Measurements from ENCODE around the gene IFNL1. TPM values are rescaled to one million over a fixed set of nuclear protein-coding genes. Genes with fewer than 3 reads are reported as not detected.
"Not testable (repeated sequence)": the region's sequence is repeated elsewhere in the genome, so short reads cannot be mapped to it uniquely, and the experiment has no call there.

IFNL1 gene
- total RNA-seq, 4 donors from 2014 or later = not detected

DNA sequence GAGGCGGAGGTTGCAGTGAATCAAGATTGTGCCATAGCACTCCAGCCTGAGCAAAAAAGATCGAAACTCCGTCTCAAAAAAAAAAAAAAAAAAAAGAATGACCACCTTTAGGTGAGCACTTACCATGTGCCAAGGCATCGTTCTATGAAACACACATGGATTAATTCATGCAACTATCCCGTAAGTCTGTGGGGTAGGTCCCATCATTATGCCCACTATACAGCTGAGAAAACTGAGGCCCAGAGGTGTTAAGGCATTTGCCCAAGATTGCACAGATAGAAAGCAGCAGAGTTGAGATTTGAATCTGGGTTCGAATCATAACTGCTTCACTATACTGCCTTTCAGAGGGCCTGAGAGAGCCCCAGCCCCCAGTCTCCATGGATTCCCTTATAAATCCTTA, 37.3 kb downstream of the IFNL1 start:
- no peaks in the 10 kb centered on the region for H3K4me1 ChIP-seq
- no peaks in the 10 kb centered on the region for H3K9me3 ChIP-seq
- DNase-seq = no peak
- 88 to 93% methylated on average over 6 of the region's 6 CpGs for WGBS, 2 donors
- H3K27ac ChIP-seq = no peak overlapping the region
- no peaks in the 10 kb centered on the region for H3K36me3 ChIP-seq
- TF ChIP-seq CTCF (IDR thresholded peaks at IDR 0.05) (no peak), POLR2A (IDR thresholded peaks at IDR 0.05) (no peak)
- no peak overlapping the region for H3K4me3 ChIP-seq (replicated peaks in 1 of 3)
- intact Hi-C loops (cut with DNase I) = no loop called here
- no peaks in the 10 kb centered on the region for H3K27me3 ChIP-seq

GRCh38 chr19:39334444-39334976, 38.3 kb downstream of the IFNL1 start:
- intact Hi-C loops (cut with DNase I) = no loop called here
- H3K9me3 ChIP-seq = no peaks in the 10 kb centered on the region
- no peaks in the 10 kb centered on the region for H3K27me3 ChIP-seq
- H3K27ac ChIP-seq = no peak overlapping the region
- DNase-seq = no peak
- TF ChIP-seq POLR2A (IDR thresholded peaks at IDR 0.05) (no peak), CTCF (IDR thresholded peaks at IDR 0.05) (no peak)
- no peaks in the 10 kb centered on the region for H3K4me1 ChIP-seq
- H3K4me3 ChIP-seq (replicated peaks in 1 of 3) = no peak overlapping the region
- no peaks in the 10 kb centered on the region for H3K36me3 ChIP-seq
- WGBS, 2 donors = 88 to 95% methylated on average over 5 of the region's 5 CpGs

DNA sequence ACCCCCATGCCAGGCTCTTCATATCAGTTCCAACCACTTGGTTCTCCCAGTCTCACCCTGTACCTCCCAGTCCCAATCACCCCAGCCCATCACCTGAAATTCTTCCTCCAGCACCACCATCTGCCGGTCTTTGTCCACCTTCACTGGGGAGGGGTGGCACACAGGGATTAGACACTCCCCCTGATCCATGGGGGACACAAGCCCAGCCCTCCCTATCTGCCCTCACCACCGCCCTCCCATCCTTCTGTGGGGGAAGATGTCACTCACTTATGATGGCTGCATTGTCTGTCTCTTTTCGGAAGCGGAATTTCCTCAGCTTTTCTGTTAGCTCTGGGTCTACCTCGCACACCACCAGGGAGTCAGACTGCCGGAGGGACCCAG, 39.0 kb downstream of the IFNL1 start:
- TF ChIP-seq CTCF (IDR thresholded peaks at IDR 0.05) (no peak), POLR2A (IDR thresholded peaks at IDR 0.05) (no peak)
- H3K4me3 ChIP-seq (replicated peaks in 1 of 3) = peak overlapping the region in 1 of 3 donors; percentile 16
- no peaks in the 10 kb centered on the region for H3K9me3 ChIP-seq
- 62 to 68% methylated on average over 6 of the region's 6 CpGs for WGBS, 2 donors
- no peaks in the 10 kb centered on the region for H3K4me1 ChIP-seq
- no peak for DNase-seq
- no peaks in the 10 kb centered on the region for H3K36me3 ChIP-seq
- H3K27ac ChIP-seq = peak overlapping the region; percentile 64 to 76 (median 67)
- H3K27me3 ChIP-seq = no peaks in the 10 kb centered on the region
- intact Hi-C loops (cut with DNase I) = no loop called here

- no peak for DNase-seq
- Histone ChIP-seq H3K9me3 (no peaks in the 10 kb centered on the region), H3K27ac (peak overlapping the region in 2 of 3 donors; percentile 27 to 76), H3K27me3 (no peaks in the 10 kb centered on the region), H3K4me3 (replicated peaks in 1 of 3) (no peak overlapping the region), H3K4me1 (peaks cover 9% of the 10 kb centered on the region in 2 donors), H3K36me3 (no peaks in the 10 kb centered on the region)
- TF ChIP-seq CTCF (IDR thresholded peaks at IDR 0.05) (no peak), POLR2A (IDR thresholded peaks at IDR 0.05) (no peak)
- WGBS, 2 donors = 70% methylated on average over 3 of the region's 3 CpGs
- intact Hi-C loops (cut with DNase I) = no loop called here
Observed at GRCh38 chr19:39336483-39336882, 40.3 kb downstream of the IFNL1 start.

DNA sequence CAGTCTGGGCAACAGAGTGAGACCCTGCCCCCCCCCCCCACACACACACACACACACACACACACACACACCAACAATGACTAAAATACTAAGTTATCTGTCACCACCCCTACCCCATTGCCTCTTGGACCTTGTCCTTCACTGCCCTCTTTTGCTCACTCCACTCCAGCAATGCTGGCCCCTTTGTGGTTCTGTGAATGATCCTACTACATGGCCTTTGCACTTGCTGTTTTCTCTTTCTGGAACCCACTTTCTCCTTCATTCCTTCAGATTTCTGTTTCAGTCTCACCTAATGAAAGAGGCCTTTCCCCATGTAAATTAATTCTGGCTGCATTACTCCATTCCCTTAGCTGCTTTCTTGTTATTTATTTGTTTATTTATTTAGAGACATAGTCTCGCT, 43.5 kb downstream of the IFNL1 start:
- Histone ChIP-seq H3K4me1 (peaks cover 16 to 25% of the 10 kb centered on the region in 2 donors), H3K27ac (no peak overlapping the region), H3K36me3 (no peaks in the 10 kb centered on the region), H3K27me3 (no peaks in the 10 kb centered on the region), H3K4me3 (replicated peaks in 1 of 3) (no peak overlapping the region), H3K9me3 (no peaks in the 10 kb centered on the region)
- no peak for DNase-seq
- intact Hi-C loops (cut with DNase I) = no loop called here
- WGBS, 2 donors = 96 to 100% methylated on average over 1 of the region's 1 CpG
- TF ChIP-seq POLR2A (IDR thresholded peaks at IDR 0.05) = no peak
- TF ChIP-seq CTCF (IDR thresholded peaks at IDR 0.05) = no peak

- H3K9me3 ChIP-seq; H3K36me3 ChIP-seq; DNase-seq; H3K27ac ChIP-seq; H3K4me3 ChIP-seq (replicated peaks in 1 of 3); intact Hi-C loops (cut with DNase I); H3K27me3 ChIP-seq: not testable (repeated sequence)
- H3K4me1 ChIP-seq = peaks cover 16 to 28% of the 10 kb centered on the region in 2 donors
- WGBS, 2 donors = 84 to 88% methylated on average over 7 of the region's 7 CpGs
Observed at GRCh38 chr19:39340156-39340555, 43.9 kb downstream of the IFNL1 start.

Data from thyroid gland (tissue), 4 donors.